Measurements from ENCODE around the gene MRPL1. TPM values are rescaled to one million over a fixed set of nuclear protein-coding genes. Genes with fewer than 3 reads are reported as not detected.

The MRPL1 gene
- total and polyA plus RNA-seq, 2 of the 13 experiments (the other 11 are each of a cell fraction or from before 2014, with no cell fraction given) = 23.3 to 61.5 TPM

- TF ChIP-seq ZFP62 (CRISPR knock-in tag; IDR thresholded peaks at IDR 0.05) (no peak), SRSF1 (optimal IDR thresholded peaks at IDR 0.05; ENCODE audit: low read depth, low read length) (no peak), RNF2 (conservative IDR thresholded peaks at IDR 0.05; ENCODE audit: low read depth) (no peak), DPF2 (CRISPR knock-in tag; IDR thresholded peaks at IDR 0.05; ENCODE audit: borderline replicate concordance, low read depth) (no peak), TFDP1 (CRISPR knock-in tag; IDR thresholded peaks at IDR 0.05; ENCODE audit: borderline replicate concordance) (no peak), SPEN (CRISPR knock-in tag; IDR thresholded peaks at IDR 0.05; ENCODE audit: low read depth) (no peak), TCF7 (IDR thresholded peaks at IDR 0.05; ENCODE audit: low read depth) (peak; percentile 38; the same call in 1 of the 2 replicates), SP140L (CRISPR knock-in tag; IDR thresholded peaks at IDR 0.05; ENCODE audit: borderline replicate concordance) (no peak), ATM (IDR thresholded peaks at IDR 0.05; ENCODE audit: borderline replicate concordance) (no peak), FOXA3 (CRISPR knock-in tag; IDR thresholded peaks at IDR 0.05) (peak; percentile 70), ZNF576 (CRISPR knock-in tag; IDR thresholded peaks at IDR 0.05) (no peak), RFXANK (CRISPR knock-in tag; IDR thresholded peaks at IDR 0.05) (no peak), SALL1 (CRISPR knock-in tag; IDR thresholded peaks at IDR 0.05) (peak; percentile 22; the same call in 1 of the 2 replicates), BATF2 (CRISPR knock-in tag; IDR thresholded peaks at IDR 0.05) (no peak), RARA (CRISPR knock-in tag; IDR thresholded peaks at IDR 0.05) (peak; percentile 51; the same call in 1 of the 2 replicates), XRCC5 (optimal IDR thresholded peaks at IDR 0.05; ENCODE audit: low read length) (no peak), ZFP36L2 (CRISPR knock-in tag; IDR thresholded peaks at IDR 0.05) (no peak), EED (CRISPR knock-in tag; IDR thresholded peaks at IDR 0.05) (no peak), ZNF691 (CRISPR knock-in tag; IDR thresholded peaks at IDR 0.05; ENCODE audit: borderline replicate concordance, low read depth) (no peak), FOSL2 (CRISPR knock-in tag; IDR thresholded peaks at IDR 0.05) (peak; percentile 92), SOX13 (IDR thresholded peaks at IDR 0.05) (no peak), SOX13 (CRISPR knock-in tag; conservative IDR thresholded peaks at IDR 0.05 in 1 of 2, IDR thresholded peaks at IDR 0.05 in 1 of 2) (no peak), ZNF503 (CRISPR knock-in tag; IDR thresholded peaks at IDR 0.05) (no peak), GABPA (IDR thresholded peaks at IDR 0.05; ENCODE audit: low read depth, low read length) (no peak), GABPA (CRISPR knock-in tag; IDR thresholded peaks at IDR 0.05; ENCODE audit: low read depth) (no peak), POGZ (CRISPR knock-in tag; IDR thresholded peaks at IDR 0.05) (0 out of 2 replicates have a peak, but pooled peaks have one; percentile 44), ATF4 (CRISPR knock-in tag; IDR thresholded peaks at IDR 0.05) (peak in 1 of 2 experiments; percentile 89; a peak in 2 of 4 replicates), ZNF781 (CRISPR knock-in tag; IDR thresholded peaks at IDR 0.05; ENCODE audit: borderline replicate concordance, not compliant biosample characterization) (no peak)
These were observed 128.3 kb downstream of the MRPL1 start (continued) for GRCh38 chr4:77990904-77991358.
